ENCODE results near the gene SOAT2.
A peak's percentile ranks its signal among the peaks of the same experiment; 100 is the strongest.

Gene SOAT2

GRCh38 chr12:53062011-53062961 lies 41.0 kb upstream of the SOAT2 start:
- in situ Hi-C loops (cut with MboI; ENCODE audit: low pct_unique_long_range_greater_than_20kb, low sequenced_read_pairs, unreplicated experiment): no loop called here
- DNase-seq (ENCODE audit: low spot score): no peak
- no peak for TF ChIP-seq CTCF (IDR thresholded peaks at IDR 0.05; ENCODE audit: extremely low read depth, insufficient read depth, missing control alignments)

- no peak for DNase-seq (ENCODE audit: low spot score)
- TF ChIP-seq CTCF (IDR thresholded peaks at IDR 0.05; ENCODE audit: extremely low read depth, insufficient read depth, missing control alignments): no peak
- in situ Hi-C loops (cut with MboI; ENCODE audit: low pct_unique_long_range_greater_than_20kb, low sequenced_read_pairs, unreplicated experiment): no loop called here
Observed at GRCh38 chr12:53062977-53063707, 40.1 kb upstream of the SOAT2 start.

- DNase-seq (ENCODE audit: low spot score): no peak
- in situ Hi-C loops (cut with MboI; ENCODE audit: low pct_unique_long_range_greater_than_20kb, low sequenced_read_pairs, unreplicated experiment): no loop called here
- TF ChIP-seq CTCF (IDR thresholded peaks at IDR 0.05; ENCODE audit: extremely low read depth, insufficient read depth, missing control alignments): no peak
Observed at GRCh38 chr12:53063708-53064612, 39.3 kb upstream of the SOAT2 start.

GRCh38 chr12:53064613-53065436 lies 38.5 kb upstream of the SOAT2 start:
- DNase-seq (ENCODE audit: low spot score): no peak
- in situ Hi-C loops (cut with MboI; ENCODE audit: low pct_unique_long_range_greater_than_20kb, low sequenced_read_pairs, unreplicated experiment): no loop called here
- TF ChIP-seq CTCF (IDR thresholded peaks at IDR 0.05; ENCODE audit: extremely low read depth, insufficient read depth, missing control alignments): no peak

- peak; percentile 5 for TF ChIP-seq CTCF (IDR thresholded peaks at IDR 0.05; ENCODE audit: extremely low read depth, insufficient read depth, missing control alignments)
- in situ Hi-C loops (cut with MboI; ENCODE audit: low pct_unique_long_range_greater_than_20kb, low sequenced_read_pairs, unreplicated experiment): no loop called here
- DNase-seq (ENCODE audit: low spot score): no peak
Observed at GRCh38 chr12:53065470-53065869, 37.8 kb upstream of the SOAT2 start.

Measured in GM13977 (cell line).